H9 (cell line): Measurements from ENCODE around the gene KRTAP19-8. TPM values are rescaled to one million over a fixed set of nuclear protein-coding genes. Genes with fewer than 3 reads are reported as not detected.

Source experiments
- DNase-seq: peaks from one replicate; pipeline ENCODE4 v3.0.0-alpha.2; 2017
- H2AFZ ChIP-seq: one replicate; pipeline ENCODE4 v1.6.1; 2013; ENCODE audit warnings: mild to moderate bottlenecking, low read length, control low read depth, moderate library complexity
- H2AK5ac ChIP-seq: 2 replicates; pipeline ENCODE4 v1.6.1; 2013; ENCODE audit warnings: low read length, control low read depth, mixed read lengths; ENCODE audit not compliant: insufficient read length
- H2BK120ac ChIP-seq: one replicate; pipeline ENCODE4 v1.6.1; 2013; ENCODE audit warnings: low read depth, mild to moderate bottlenecking, low read length, control low read depth, inconsistent platforms; ENCODE audit not compliant: poor library complexity, severe bottlenecking
- H2BK12ac ChIP-seq: 2 replicates; pipeline ENCODE4 v1.6.1; 2013; ENCODE audit warnings: low read length, control low read depth, mixed read lengths, low read depth; ENCODE audit not compliant: insufficient read length
- H2BK15ac ChIP-seq: 2 replicates; pipeline ENCODE4 v1.6.1; 2013; ENCODE audit warnings: low read depth, low read length, control low read depth
- H2BK20ac ChIP-seq: one replicate; pipeline ENCODE4 v1.6.1; 2013; ENCODE audit warnings: low read depth, mild to moderate bottlenecking, low read length, control low read depth, inconsistent platforms; ENCODE audit not compliant: poor library complexity, severe bottlenecking
- H2BK5ac ChIP-seq: 2 replicates; pipeline ENCODE4 v1.6.1; 2013; ENCODE audit warnings: low read length, control low read depth, mixed read lengths; ENCODE audit not compliant: insufficient read length
- H3K14ac ChIP-seq: 2 replicates; pipeline ENCODE4 v1.6.1; 2013; ENCODE audit warnings: low read length, control low read depth; ENCODE audit not compliant: insufficient read depth
- H3K18ac ChIP-seq: 2 replicates; pipeline ENCODE4 v1.6.1; 2013; ENCODE audit warnings: low read depth, mild to moderate bottlenecking, mixed read lengths, low read length, control low read depth; ENCODE audit not compliant: insufficient read length
- H3K23ac ChIP-seq: 2 replicates; pipeline ENCODE4 v1.6.1; 2013; ENCODE audit warnings: low read length, control low read depth, mixed read lengths, low read depth; ENCODE audit not compliant: insufficient read length
- H3K23me2 ChIP-seq: 2 replicates; pipeline ENCODE4 v1.6.1; 2013; ENCODE audit warnings: low read depth, mild to moderate bottlenecking, mixed read lengths, low read length, control low read depth; ENCODE audit not compliant: insufficient read length, poor library complexity, severe bottlenecking
- H3K27ac ChIP-seq: 2 replicates; pipeline ENCODE4 v1.5.1; 2013; ENCODE audit warnings: low read length, control low read depth, mixed read lengths, low read depth; ENCODE audit not compliant: insufficient read length
- H3K27me3 ChIP-seq: 2 replicates; pipeline ENCODE4 v1.6.1; 2013; ENCODE audit warnings: low read length, control low read depth, inconsistent platforms; ENCODE audit not compliant: insufficient read depth
- H3K4ac ChIP-seq: 2 replicates; pipeline ENCODE4 v1.6.1; 2013; ENCODE audit warnings: low read depth, mild to moderate bottlenecking, control low read depth, inconsistent platforms, low read length, moderate library complexity
- H3K4me1 ChIP-seq: 2 replicates; pipeline ENCODE4 v1.6.1; 2013; ENCODE audit warnings: low read length, control low read depth, inconsistent platforms; ENCODE audit not compliant: insufficient read depth
- H3K4me2 ChIP-seq: 2 replicates; pipeline ENCODE4 v1.6.1; 2013; ENCODE audit warnings: low read length, control low read depth, mixed read lengths; ENCODE audit not compliant: insufficient read length, insufficient read depth
- H3K56ac ChIP-seq: 2 replicates; pipeline ENCODE4 v1.6.1; 2013; ENCODE audit warnings: low read depth, mild to moderate bottlenecking, mixed read lengths, low read length, control low read depth; ENCODE audit not compliant: insufficient read length
- H3K79me1 ChIP-seq: 2 replicates; pipeline ENCODE4 v1.6.1; 2013; ENCODE audit warnings: low read depth, mild to moderate bottlenecking, moderate library complexity, low read length, control low read depth, inconsistent platforms; ENCODE audit not compliant: insufficient read depth, poor library complexity, severe bottlenecking
- H3K79me2 ChIP-seq: 2 replicates; pipeline ENCODE4 v1.6.1; 2013; ENCODE audit warnings: low read length, control low read depth, inconsistent platforms; ENCODE audit not compliant: insufficient read depth
- H3K9ac ChIP-seq: 2 replicates; pipeline ENCODE4 v1.6.1; 2013; ENCODE audit warnings: low read length, control low read depth, mixed read lengths; ENCODE audit not compliant: insufficient read length; ENCODE audit errors: extremely low read depth
- H3K9me3 ChIP-seq: one replicate; pipeline ENCODE4 v1.6.1; 2013; ENCODE audit warnings: low read depth, low read length, inconsistent platforms; ENCODE audit not compliant: control insufficient read depth
- H3T11ph ChIP-seq: one replicate; pipeline ENCODE4 v1.6.1; 2013; ENCODE audit warnings: mild to moderate bottlenecking, low read length, control low read depth, inconsistent platforms
- H4K20me1 ChIP-seq: one replicate; pipeline ENCODE4 v1.6.1; 2013; ENCODE audit not compliant: control insufficient read depth, insufficient read length, insufficient read depth
- H4K5ac ChIP-seq: 2 replicates; pipeline ENCODE4 v1.6.1; 2013; ENCODE audit warnings: low read depth, mild to moderate bottlenecking, mixed read lengths, low read length, control low read depth; ENCODE audit not compliant: insufficient read length
- H4K8ac ChIP-seq: replicated peaks from 2 replicates; pipeline ENCODE4 v1.6.1; 2013; ENCODE audit warnings: low read length, control low read depth, mixed read lengths, low read depth; ENCODE audit not compliant: insufficient read length
- H4K91ac ChIP-seq: 2 replicates; pipeline ENCODE4 v1.6.1; 2013; ENCODE audit warnings: low read depth, mild to moderate bottlenecking, moderate library complexity, mixed read lengths, low read length, control low read depth; ENCODE audit not compliant: insufficient read length
- H3K27ac Mint-ChIP-seq, 3 experiments: 2 replicates in 2 of 3; 3 replicates in 1 of 3; pipeline ENCODE4 v1.8.0; 2020 to 2021; ENCODE audit warnings: mixed read lengths in 3 of 3, mild to moderate bottlenecking in 1 of 3, moderate library complexity in 1 of 3
- H3K27me3 Mint-ChIP-seq: 2 replicates; pipeline ENCODE4 v1.8.0; 2021; ENCODE audit warnings: low read depth, mild to moderate bottlenecking, moderate library complexity, mixed read lengths
- H3K36me3 Mint-ChIP-seq, 3 experiments: 2 replicates in 2 of 3; 3 replicates in 1 of 3; pipeline ENCODE4 v1.8.0; 2020 to 2021; ENCODE audit warnings: low read depth in 3 of 3, mixed read lengths in 3 of 3; ENCODE audit not compliant: insufficient read depth in 1 of 3
- H3K4me1 Mint-ChIP-seq, 2 experiments: 2 replicates each; pipeline ENCODE4 v1.8.0; 2020; ENCODE audit warnings: mixed read lengths in 2 of 2
- H3K4me3 Mint-ChIP-seq, 2 experiments: 2 replicates in 1 of 2; 3 replicates in 1 of 2; pipeline ENCODE4 v1.8.0; 2020 to 2021; ENCODE audit warnings: mild to moderate bottlenecking in 2 of 2, mixed read lengths in 2 of 2, moderate library complexity in 1 of 2
- H3K9me3 Mint-ChIP-seq, 2 experiments: 2 replicates in 1 of 2; 3 replicates in 1 of 2; pipeline ENCODE4 v1.8.0; 2020; ENCODE audit warnings: mild to moderate bottlenecking in 2 of 2, mixed read lengths in 2 of 2, moderate library complexity in 1 of 2
- CTCF ChIP-seq: fragments of 200-600 bp; sonication (generic); conservative IDR thresholded peaks from 3 replicates; pipeline ENCODE4 v1.8.0; 2021; ENCODE audit warnings: antibody characterized with exemption, mild to moderate bottlenecking
- WGBS: extraction: QIAGEN DNeasy Blood & Tissue Kit; methylation state at CpG from one replicate; pipeline ENCODE4 v1.1.7; 2013; ENCODE audit warnings: missing lambda C conversion rate, low lambda C conversion rate, mixed read lengths; ENCODE audit not compliant: insufficient read length; ENCODE audit errors: extremely low coverage; 5-methylcytosine and 5-hydroxymethylcytosine counted together
- total RNA-seq: library from RNA; stranded (reverse); gene quantifications from 2 replicates; pipeline ENCODE4 v1.2.1, GENCODE V29; 2021

KRTAP19-8 gene
- total RNA-seq, 1 experiment from 2014 or later = not detected

GRCh38 chr21:31050577-31051157 lies 12.4 kb upstream of the KRTAP19-8 start:
- Histone ChIP-seq H2AK5ac (no peak overlapping the region), H3K4me1 (no peaks in the 10 kb centered on the region; the same call in 1 of the 2 replicates), H3K18ac (no peak overlapping the region), H3K4ac (no peak overlapping the region), H3K23me2 (no peaks in the 10 kb centered on the region), H3T11ph (no peak overlapping the region), H3K9ac (no peak overlapping the region), H4K91ac (no peak overlapping the region), H2BK20ac (no peak overlapping the region), H3K4me2 (no peak overlapping the region), H4K8ac (no peak overlapping the region), H3K79me1 (no peaks in the 10 kb centered on the region), H3K27me3 (no peaks in the 10 kb centered on the region), H2BK15ac (no peak overlapping the region), H3K9me3 (no peaks in the 10 kb centered on the region), H3K14ac (no peak overlapping the region), H3K79me2 (no peaks in the 10 kb centered on the region), H3K23ac (no peak overlapping the region), H2AFZ (no peak overlapping the region), H2BK5ac (no peak overlapping the region), H2BK120ac (no peak overlapping the region), H3K27ac (no peak overlapping the region), H2BK12ac (no peak overlapping the region), H3K56ac (no peak overlapping the region), H4K20me1 (no peaks in the 10 kb centered on the region), H4K5ac (no peak overlapping the region)
- Mint-ChIP-seq H3K4me1 (peaks cover 5 to 10% of the 10 kb centered on the region in 2 experiments), H3K27ac (no peak overlapping the region), H3K27me3 (no peaks in the 10 kb centered on the region; the same call in none of the 2 replicates), H3K4me3 (no peak overlapping the region), H3K36me3 (no peaks in the 10 kb centered on the region; a peak in 1 of 7 replicates), H3K9me3 (no peaks in the 10 kb centered on the region)
- no peak for TF ChIP-seq CTCF
- WGBS = no CpG with 5 or more reads among the region's 3 CpGs
- DNase-seq = no peak
